Nephron progenitor cell (in vitro differentiated cells): ENCODE results near the gene HIVEP3.

ENCODE experiments used
- DNase-seq: peaks from one replicate; pipeline ENCODE4 v3.0.0; 2021
- H3K27ac Mint-ChIP-seq: 2 replicates; pipeline ENCODE4 v1.8.0; 2021; ENCODE audit warnings: mild to moderate bottlenecking, moderate library complexity, mixed read lengths
- H3K27me3 Mint-ChIP-seq: 2 replicates; pipeline ENCODE4 v1.8.0; 2021; ENCODE audit warnings: mild to moderate bottlenecking, low read depth, mixed read lengths; ENCODE audit not compliant: poor library complexity
- H3K36me3 Mint-ChIP-seq: 2 replicates; pipeline ENCODE4 v1.8.0; 2021; ENCODE audit warnings: low read depth, mixed read lengths
- H3K4me1 Mint-ChIP-seq: 2 replicates; pipeline ENCODE4 v1.8.0; 2021; ENCODE audit warnings: mixed read lengths
- H3K4me3 Mint-ChIP-seq: 2 replicates; pipeline ENCODE4 v1.8.0; 2021; ENCODE audit warnings: mild to moderate bottlenecking, moderate library complexity, mixed read lengths
- H3K9me3 Mint-ChIP-seq: 2 replicates; pipeline ENCODE4 v1.8.0; 2021; ENCODE audit warnings: mild to moderate bottlenecking, moderate library complexity, mixed read lengths
- CTCF ChIP-seq: fragments of 200-600 bp; sonication (generic); IDR thresholded peaks from 2 replicates; pipeline ENCODE4 v1.5.0; 2021; ENCODE audit warnings: antibody characterized with exemption

The HIVEP3 gene

GRCh38 chr1:41713557-41714327 lies 205.0 kb downstream of the HIVEP3 start:
- H3K27ac Mint-ChIP-seq, result no peak overlapping the region
- no peaks in the 10 kb centered on the region for H3K36me3 Mint-ChIP-seq
- DNase-seq, result peak; percentile 38

GRCh38 chr1:41713141-41713540 lies 205.6 kb downstream of the HIVEP3 start:
- Mint-ChIP-seq H3K9me3 (no peaks in the 10 kb centered on the region), H3K36me3 (no peaks in the 10 kb centered on the region), H3K4me1 (peaks cover 45% of the 10 kb centered on the region), H3K27me3 (no peaks in the 10 kb centered on the region), H3K4me3 (no peak overlapping the region), H3K27ac (no peak overlapping the region)
- no peak for DNase-seq
- TF ChIP-seq CTCF, result no peak

More at GRCh38 chr1:41713557-41714327, 205.0 kb downstream of the HIVEP3 start:
- Mint-ChIP-seq H3K9me3 (no peaks in the 10 kb centered on the region), H3K4me1 (peaks cover 49% of the 10 kb centered on the region), H3K27me3 (no peaks in the 10 kb centered on the region), H3K4me3 (no peak overlapping the region)
- TF ChIP-seq CTCF, result no peak

GRCh38 chr1:41712695-41713094 lies 206.0 kb downstream of the HIVEP3 start:
- Mint-ChIP-seq H3K36me3 (no peaks in the 10 kb centered on the region), H3K27me3 (peaks cover 3% of the 10 kb centered on the region), H3K4me3 (no peak overlapping the region), H3K27ac (peak overlapping the region; percentile 36), H3K9me3 (no peaks in the 10 kb centered on the region), H3K4me1 (peaks cover 45% of the 10 kb centered on the region)
- no peak for TF ChIP-seq CTCF
- DNase-seq, result no peak

DNA sequence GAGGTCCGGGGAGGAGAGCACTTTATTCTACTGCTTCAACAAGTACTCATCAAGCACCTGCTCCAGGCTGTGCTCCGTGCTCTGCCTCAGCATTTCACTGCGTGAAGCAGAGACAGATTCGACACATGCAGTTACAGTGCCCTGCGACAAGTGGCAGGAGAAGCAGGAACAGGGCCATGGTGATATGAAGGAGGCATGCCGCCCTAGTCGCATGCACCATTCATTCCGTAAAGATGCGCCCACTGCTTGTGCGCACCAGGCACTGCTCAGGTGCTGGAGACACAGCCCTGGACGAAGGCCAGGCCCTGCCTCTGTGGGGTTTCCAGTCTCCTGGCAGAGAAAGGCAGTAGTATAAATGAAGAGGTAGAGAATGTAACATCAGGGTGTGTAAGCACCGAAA lies 206.6 kb downstream of the HIVEP3 start:
- peaks cover 9% of the 10 kb centered on the region for H3K27me3 Mint-ChIP-seq
- TF ChIP-seq CTCF, result no peak
- peaks cover 45% of the 10 kb centered on the region for H3K4me1 Mint-ChIP-seq
- no peaks in the 10 kb centered on the region for H3K9me3 Mint-ChIP-seq
- DNase-seq, result no peak
- no peak overlapping the region for H3K4me3 Mint-ChIP-seq
- H3K36me3 Mint-ChIP-seq, result no peaks in the 10 kb centered on the region
- H3K27ac Mint-ChIP-seq, result no peak overlapping the region

- Mint-ChIP-seq H3K4me3 (no peak overlapping the region), H3K4me1 (peaks cover 45% of the 10 kb centered on the region), H3K36me3 (no peaks in the 10 kb centered on the region), H3K9me3 (no peaks in the 10 kb centered on the region), H3K27ac (no peak overlapping the region), H3K27me3 (peaks cover 10% of the 10 kb centered on the region)
- TF ChIP-seq CTCF, result no peak
- DNase-seq, result no peak
Measured at GRCh38 chr1:41711581-41711980, 207.1 kb downstream of the HIVEP3 start.

DNA sequence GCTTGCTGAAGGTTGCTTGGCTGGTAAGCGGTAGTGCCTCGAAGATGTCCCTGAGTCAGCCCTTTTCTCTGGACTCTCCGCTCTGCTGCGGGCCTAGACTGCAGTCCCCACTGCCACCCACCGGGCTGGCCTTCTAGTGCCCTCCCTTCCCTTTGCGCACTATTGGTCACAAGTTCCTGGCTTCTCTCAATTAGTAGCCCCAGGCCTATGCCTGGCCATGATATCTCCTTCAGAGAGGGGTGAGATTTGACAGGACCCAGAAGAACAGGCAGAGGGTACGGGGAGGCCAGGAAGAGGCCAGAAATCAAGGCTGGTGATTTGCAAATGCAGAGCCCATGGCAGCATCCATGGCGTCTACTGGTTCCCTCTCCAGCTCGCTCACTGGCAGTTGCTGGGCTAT lies 207.7 kb downstream of the HIVEP3 start:
- Mint-ChIP-seq H3K9me3 (no peaks in the 10 kb centered on the region), H3K4me1 (peaks cover 40% of the 10 kb centered on the region), H3K36me3 (no peaks in the 10 kb centered on the region), H3K27me3 (peaks cover 10% of the 10 kb centered on the region), H3K4me3 (no peak overlapping the region), H3K27ac (no peak overlapping the region)
- TF ChIP-seq CTCF, result no peak
- DNase-seq, result no peak
